Liver (tissue), 9 donors: ENCODE results near the gene CYP4F22. TPM values are rescaled to one million over a fixed set of nuclear protein-coding genes. Genes with fewer than 3 reads are reported as not detected.

Experiments
- DNase-seq: peaks from one replicate; pipeline ENCODE4 v3.0.0-alpha.2; 2017; ENCODE audit warnings: low spot score
- H3K27ac ChIP-seq, 2 donors: one replicate each; pipeline ENCODE4 v1.7.0; 2013; ENCODE audit warnings: inconsistent platforms in 2 of 2, low read length in 2 of 2, control low read depth in 1 of 2, low read depth in 1 of 2, mild to moderate bottlenecking in 1 of 2
- H3K27me3 ChIP-seq, 4 donors: one replicate each; pipeline versions ENCODE4 v1.6.1 to v1.7.0; 2013; ENCODE audit warnings: low read length in 3 of 4, inconsistent platforms in 1 of 4, mild to moderate bottlenecking in 1 of 4, moderate library complexity in 1 of 4; ENCODE audit not compliant: control insufficient read depth in 4 of 4, insufficient read depth in 4 of 4
- H3K36me3 ChIP-seq, 4 donors: one replicate each; pipeline versions ENCODE4 v1.6.1 to v1.7.0; 2013; ENCODE audit warnings: low read length in 3 of 4, mild to moderate bottlenecking in 3 of 4, low read depth in 1 of 4, moderate library complexity in 1 of 4; ENCODE audit not compliant: control insufficient read depth in 4 of 4, insufficient read depth in 3 of 4
- H3K4me1 ChIP-seq, 4 donors: one replicate each; pipeline versions ENCODE4 v1.6.1 to v1.7.0; 2013; ENCODE audit warnings: low read length in 3 of 4, mild to moderate bottlenecking in 3 of 4, moderate library complexity in 1 of 4; ENCODE audit not compliant: control insufficient read depth in 4 of 4, insufficient read depth in 4 of 4
- H3K4me3 ChIP-seq, 3 donors: one replicate each; pipeline versions ENCODE4 v1.6.1 to v1.7.0; 2013; ENCODE audit warnings: low read length in 3 of 3, control low read depth in 1 of 3, low read depth in 1 of 3, mild to moderate bottlenecking in 1 of 3
- H3K9ac ChIP-seq, 2 donors: one replicate each; pipeline ENCODE4 v1.7.0; 2013; ENCODE audit warnings: low read length in 2 of 2, mild to moderate bottlenecking in 2 of 2, moderate library complexity in 2 of 2, control low read depth in 1 of 2, low read depth in 1 of 2
- H3K9me3 ChIP-seq, 4 donors: one replicate each; pipeline versions ENCODE4 v1.6.1 to v1.7.0; 2013; ENCODE audit warnings: low read length in 3 of 4; ENCODE audit not compliant: control insufficient read depth in 4 of 4
- ATF3 ChIP-seq: IDR thresholded peaks from 2 replicates; pipeline ENCODE4 v1.6.1; 2016; ENCODE audit warnings: antibody characterized with exemption
- CTCF ChIP-seq: fragments of 150-350 bp; IDR thresholded peaks from 2 replicates; pipeline ENCODE4 v1.5.1; 2017; ENCODE audit warnings: improper control_type of control experiment, low read depth, low read length; ENCODE audit not compliant: missing input control
- EGR1 ChIP-seq, 2 donors: IDR thresholded peaks; 2 replicates each; pipeline ENCODE4 v1.6.1; 2016 to 2018; ENCODE audit warnings: antibody characterized with exemption in 2 of 2, low read depth in 2 of 2
- FOXA1 ChIP-seq: IDR thresholded peaks from 2 replicates; pipeline ENCODE4 v1.6.1; 2016; ENCODE audit warnings: antibody characterized with exemption
- FOXA2 ChIP-seq: IDR thresholded peaks from 2 replicates; pipeline ENCODE4 v1.6.1; 2016; ENCODE audit warnings: antibody characterized with exemption
- GABPA ChIP-seq, 2 donors: IDR thresholded peaks in 1 of 2; conservative IDR thresholded peaks in 1 of 2; 2 replicates each; pipeline ENCODE4 v1.6.1; 2016; ENCODE audit warnings: antibody characterized with exemption in 2 of 2, mild to moderate bottlenecking in 1 of 2, moderate library complexity in 1 of 2
- HNF4A ChIP-seq, 2 donors: conservative IDR thresholded peaks; 2 replicates each; pipeline ENCODE4 v1.6.1; 2016; ENCODE audit warnings: antibody characterized with exemption in 2 of 2, mild to moderate bottlenecking in 2 of 2
- HNF4G ChIP-seq: IDR thresholded peaks from 2 replicates; pipeline ENCODE4 v1.6.1; 2016; ENCODE audit warnings: antibody characterized with exemption
- JUND ChIP-seq, 2 donors: IDR thresholded peaks; 2 replicates each; pipeline ENCODE4 v1.6.1; 2016; ENCODE audit warnings: antibody characterized with exemption in 2 of 2
- NR2F2 ChIP-seq: IDR thresholded peaks from 2 replicates; pipeline ENCODE4 v1.6.1; 2016; ENCODE audit warnings: antibody characterized with exemption
- RAD21 ChIP-seq, 2 donors: IDR thresholded peaks; 2 replicates each; pipeline ENCODE4 v1.6.1; 2016; ENCODE audit warnings: antibody characterized with exemption in 2 of 2, mild to moderate bottlenecking in 2 of 2
- RXRA ChIP-seq, 2 donors: IDR thresholded peaks; 2 replicates each; pipeline ENCODE4 v1.6.1; 2017 to 2018; ENCODE audit warnings: antibody characterized with exemption in 2 of 2, mild to moderate bottlenecking in 1 of 2
- SP1 ChIP-seq: IDR thresholded peaks from 2 replicates; pipeline ENCODE4 v1.6.1; 2018; ENCODE audit warnings: antibody characterized with exemption, mild to moderate bottlenecking
- TAF1 ChIP-seq: conservative IDR thresholded peaks from 2 replicates; pipeline ENCODE4 v1.6.1; 2016; ENCODE audit warnings: antibody characterized with exemption, mild to moderate bottlenecking
- YY1 ChIP-seq: IDR thresholded peaks from 2 replicates; pipeline ENCODE4 v1.6.1; 2016; ENCODE audit warnings: antibody characterized with exemption, mild to moderate bottlenecking
- ZBTB33 ChIP-seq: IDR thresholded peaks from 2 replicates; pipeline ENCODE4 v1.6.1; 2016; ENCODE audit warnings: antibody characterized with exemption
- WGBS: extraction: QIAGEN DNeasy Blood & Tissue Kit; methylation state at CpG from one replicate; pipeline ENCODE4 v1.1.7; 2013; 5-methylcytosine and 5-hydroxymethylcytosine counted together
- polyA plus RNA-seq, 2 donors: library from polyadenylated mRNA; stranded (reverse) in 1 of 2; unstranded in 1 of 2; fragments of 200-250 nt in 1 of 2; fragments of >200 nt in 1 of 2; fragmentation: Nextera tagmentation in 1 of 2; extraction: Ambion mirVana in 1 of 2; gene quantifications; one replicate each; pipeline versions ENCODE4 v1.2.1 to v1.2.3, GENCODE V29; 2013 to 2015
- total RNA-seq, 2 donors: library from RNA; depleted of rRNA; stranded (reverse); fragments of >200 nt; gene quantifications; one replicate each; pipeline ENCODE4 v1.2.3, GENCODE V29; 2014
- TF ChIP-seq, protein P1 (sequence below): IDR thresholded peaks from 2 replicates; pipeline ENCODE4 v1.6.1; 2016; ENCODE audit warnings: antibody characterized with exemption, mild to moderate bottlenecking
- TF ChIP-seq, protein P2 (sequence below): IDR thresholded peaks from 2 replicates; pipeline ENCODE4 v1.6.1; 2016; ENCODE audit warnings: antibody characterized with exemption
- donor health status: healthy.
- donor health status: healthy.
- donor health status: healthy.
- donor health status: healthy.
- donor health status: healthy.

CYP4F22 gene
- total and polyA plus RNA-seq, 4 donors, result 0.42 to 3.9 (median 1.9) TPM

DNA sequence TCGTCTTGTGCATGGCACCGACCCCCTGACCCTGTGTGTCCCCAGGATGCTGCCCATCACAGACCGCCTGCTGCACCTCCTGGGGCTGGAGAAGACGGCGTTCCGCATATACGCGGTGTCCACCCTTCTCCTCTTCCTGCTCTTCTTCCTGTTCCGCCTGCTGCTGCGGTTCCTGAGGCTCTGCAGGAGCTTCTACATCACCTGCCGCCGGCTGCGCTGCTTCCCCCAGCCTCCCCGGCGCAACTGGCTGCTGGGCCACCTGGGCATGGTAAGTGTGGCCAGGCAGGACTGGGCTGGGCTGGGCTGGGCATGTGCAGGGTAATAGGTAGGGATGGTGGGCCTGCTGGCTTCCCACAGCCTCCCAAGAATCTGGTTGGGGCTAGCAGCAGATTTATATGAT, 17.0 kb downstream of the CYP4F22 start:
- 86% methylated on average over 15 of the region's 15 CpGs for WGBS
- no peak overlapping the region for H3K4me3 ChIP-seq
- no peaks in the 10 kb centered on the region for H3K27me3 ChIP-seq
- no peaks in the 10 kb centered on the region for H3K4me1 ChIP-seq
- DNase-seq, result no peak
- no peaks in the 10 kb centered on the region for H3K9me3 ChIP-seq
- no peak overlapping the region for H3K27ac ChIP-seq
- TF ChIP-seq YY1, result no peak
- TF ChIP-seq HNF4G, result no peak
- no peak for TF ChIP-seq FOXA2
- no peak for TF ChIP-seq CTCF
- no peak for TF ChIP-seq ATF3
- TF ChIP-seq SP1, result no peak
- TF ChIP-seq GABPA (IDR thresholded peaks at IDR 0.05 in 1 of 2, conservative IDR thresholded peaks at IDR 0.05 in 1 of 2), result no peak
- no peak overlapping the region for H3K9ac ChIP-seq
- H3K36me3 ChIP-seq, result no peaks in the 10 kb centered on the region

DNA sequence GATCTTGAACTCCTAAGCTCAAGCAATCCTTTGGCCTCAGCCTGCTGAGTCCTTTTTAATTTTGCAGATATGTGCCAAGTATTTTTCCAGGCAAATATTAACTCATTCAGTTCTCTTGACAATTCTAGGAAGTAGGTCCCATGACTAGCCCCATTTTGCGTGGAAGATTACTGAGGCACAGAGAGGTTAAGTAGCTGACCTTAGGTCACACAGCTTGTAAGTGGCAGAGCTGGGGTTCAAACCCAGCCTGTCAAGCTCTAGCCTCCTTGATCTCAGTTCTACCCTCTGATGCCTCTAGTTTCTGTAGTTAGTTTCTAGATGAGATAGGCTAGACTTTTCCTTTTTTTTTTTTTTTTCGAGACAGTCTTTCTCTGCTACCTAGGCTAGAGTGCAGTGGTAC, 18.1 kb downstream of the CYP4F22 start:
- H3K36me3 ChIP-seq, result no peaks in the 10 kb centered on the region
- TF ChIP-seq HNF4G (no peak), JUND (IDR thresholded peaks at IDR 0.05) (no peak), GABPA (IDR thresholded peaks at IDR 0.05 in 1 of 2, conservative IDR thresholded peaks at IDR 0.05 in 1 of 2) (no peak), ATF3 (no peak), EGR1 (IDR thresholded peaks at IDR 0.05; ENCODE audit: low read depth in 2 of 2) (no peak), FOXA2 (no peak), FOXA1 (no peak), TAF1 (no peak), HNF4A (conservative IDR thresholded peaks at IDR 0.05) (no peak), RAD21 (IDR thresholded peaks at IDR 0.05) (no peak), YY1 (no peak), CTCF (no peak), ZBTB33 (no peak), SP1 (no peak), NR2F2 (no peak), RXRA (IDR thresholded peaks at IDR 0.05) (no peak)
- TF ChIP-seq, protein P1, sequence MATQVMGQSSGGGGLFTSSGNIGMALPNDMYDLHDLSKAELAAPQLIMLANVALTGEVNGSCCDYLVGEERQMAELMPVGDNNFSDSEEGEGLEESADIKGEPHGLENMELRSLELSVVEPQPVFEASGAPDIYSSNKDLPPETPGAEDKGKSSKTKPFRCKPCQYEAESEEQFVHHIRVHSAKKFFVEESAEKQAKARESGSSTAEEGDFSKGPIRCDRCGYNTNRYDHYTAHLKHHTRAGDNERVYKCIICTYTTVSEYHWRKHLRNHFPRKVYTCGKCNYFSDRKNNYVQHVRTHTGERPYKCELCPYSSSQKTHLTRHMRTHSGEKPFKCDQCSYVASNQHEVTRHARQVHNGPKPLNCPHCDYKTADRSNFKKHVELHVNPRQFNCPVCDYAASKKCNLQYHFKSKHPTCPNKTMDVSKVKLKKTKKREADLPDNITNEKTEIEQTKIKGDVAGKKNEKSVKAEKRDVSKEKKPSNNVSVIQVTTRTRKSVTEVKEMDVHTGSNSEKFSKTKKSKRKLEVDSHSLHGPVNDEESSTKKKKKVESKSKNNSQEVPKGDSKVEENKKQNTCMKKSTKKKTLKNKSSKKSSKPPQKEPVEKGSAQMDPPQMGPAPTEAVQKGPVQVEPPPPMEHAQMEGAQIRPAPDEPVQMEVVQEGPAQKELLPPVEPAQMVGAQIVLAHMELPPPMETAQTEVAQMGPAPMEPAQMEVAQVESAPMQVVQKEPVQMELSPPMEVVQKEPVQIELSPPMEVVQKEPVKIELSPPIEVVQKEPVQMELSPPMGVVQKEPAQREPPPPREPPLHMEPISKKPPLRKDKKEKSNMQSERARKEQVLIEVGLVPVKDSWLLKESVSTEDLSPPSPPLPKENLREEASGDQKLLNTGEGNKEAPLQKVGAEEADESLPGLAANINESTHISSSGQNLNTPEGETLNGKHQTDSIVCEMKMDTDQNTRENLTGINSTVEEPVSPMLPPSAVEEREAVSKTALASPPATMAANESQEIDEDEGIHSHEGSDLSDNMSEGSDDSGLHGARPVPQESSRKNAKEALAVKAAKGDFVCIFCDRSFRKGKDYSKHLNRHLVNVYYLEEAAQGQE, result no peak
- TF ChIP-seq, protein P2, sequence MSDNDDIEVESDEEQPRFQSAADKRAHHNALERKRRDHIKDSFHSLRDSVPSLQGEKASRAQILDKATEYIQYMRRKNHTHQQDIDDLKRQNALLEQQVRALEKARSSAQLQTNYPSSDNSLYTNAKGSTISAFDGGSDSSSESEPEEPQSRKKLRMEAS, result no peak
- no peaks in the 10 kb centered on the region for H3K9me3 ChIP-seq
- H3K9ac ChIP-seq, result no peak overlapping the region
- H3K4me3 ChIP-seq, result no peak overlapping the region
- H3K4me1 ChIP-seq, result no peaks in the 10 kb centered on the region
- H3K27ac ChIP-seq, result no peak overlapping the region
- 84% methylated on average over 2 of the region's 2 CpGs for WGBS
- H3K27me3 ChIP-seq, result no peaks in the 10 kb centered on the region
- DNase-seq, result no peak
